GM19463 (cell line): ENCODE data around the gene PSD4.

Experiments
- ATAC-seq: cut with Tn5 transposase; IDR thresholded peaks from one replicate; pipeline ENCODE4 v1.9.1; 2021; ENCODE audit warnings: mild to moderate bottlenecking, moderate library complexity; ENCODE audit not compliant: unreplicated experiment

Gene PSD4

DNA sequence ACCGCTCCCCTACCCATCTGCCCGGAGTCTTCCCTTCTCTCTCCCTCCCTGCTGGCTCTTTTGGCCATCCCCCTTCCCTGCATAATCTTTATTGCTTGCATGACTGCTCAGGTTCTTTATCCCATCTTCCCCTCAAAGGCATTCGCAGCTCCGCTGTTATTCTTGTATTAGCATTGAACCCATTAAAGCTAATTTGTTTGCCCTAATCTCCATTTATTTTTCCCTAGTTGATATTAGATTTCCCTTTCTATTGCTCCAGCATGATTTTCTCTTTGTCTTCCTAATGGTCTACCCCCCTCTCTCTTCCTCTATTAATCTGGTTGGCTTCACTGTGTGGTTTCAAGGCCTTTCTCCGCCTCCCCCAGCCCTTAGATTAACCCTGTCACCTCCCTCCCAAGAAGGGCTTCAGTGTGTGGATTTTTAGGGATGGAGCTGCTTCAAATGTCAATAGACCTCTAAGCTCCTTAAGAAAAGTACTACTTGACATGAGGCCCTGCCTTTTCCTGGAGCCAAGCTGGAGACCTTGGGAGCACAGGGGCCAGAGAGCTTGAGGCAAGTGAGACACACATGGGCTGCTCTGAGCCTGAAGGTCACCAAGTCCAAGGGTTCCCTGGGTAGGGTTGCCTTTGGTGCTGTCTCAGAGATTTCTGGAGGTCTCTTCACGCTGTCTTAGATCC is 84.8 kb downstream of the PSD4 start:
- no peak for ATAC-seq
